Measurements from ENCODE around the gene RBM4B.

The RBM4B gene

DNA sequence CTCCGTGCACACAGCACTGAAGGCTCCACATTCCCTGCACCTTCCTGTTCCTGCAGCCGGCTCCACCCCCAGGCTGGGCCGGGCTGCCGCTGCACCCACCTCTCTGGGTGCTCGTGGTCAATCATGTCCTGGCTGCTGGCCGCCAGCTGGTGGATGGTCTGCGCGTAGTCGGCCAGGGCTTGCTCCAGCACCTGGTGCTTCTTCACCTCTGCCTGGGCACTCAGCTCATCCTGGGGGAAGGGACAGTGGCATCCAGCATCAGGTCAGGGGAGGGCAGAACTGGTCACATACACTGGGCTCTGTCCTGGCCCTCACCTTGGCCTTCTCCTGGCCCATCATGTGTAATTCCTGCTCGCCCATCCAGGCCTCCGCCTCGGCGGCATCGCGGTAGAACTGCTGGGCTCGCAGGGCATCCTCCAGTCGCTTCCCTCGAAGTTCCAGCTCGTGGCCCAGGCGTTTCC, 15.2 kb upstream of the RBM4B start:
- no peak for TF ChIP-seq POLR2AphosphoS5 (IDR thresholded peaks at IDR 0.05; ENCODE audit: low read depth, low read length)
- no peak for TF ChIP-seq FOXP2 (optimal IDR thresholded peaks at IDR 0.05; ENCODE audit: borderline replicate concordance, extremely low read depth, extremely low read length, insufficient read depth)
- no peak for TF ChIP-seq SIN3A (IDR thresholded peaks at IDR 0.05; ENCODE audit: borderline replicate concordance, insufficient read depth, low read length)

DNA sequence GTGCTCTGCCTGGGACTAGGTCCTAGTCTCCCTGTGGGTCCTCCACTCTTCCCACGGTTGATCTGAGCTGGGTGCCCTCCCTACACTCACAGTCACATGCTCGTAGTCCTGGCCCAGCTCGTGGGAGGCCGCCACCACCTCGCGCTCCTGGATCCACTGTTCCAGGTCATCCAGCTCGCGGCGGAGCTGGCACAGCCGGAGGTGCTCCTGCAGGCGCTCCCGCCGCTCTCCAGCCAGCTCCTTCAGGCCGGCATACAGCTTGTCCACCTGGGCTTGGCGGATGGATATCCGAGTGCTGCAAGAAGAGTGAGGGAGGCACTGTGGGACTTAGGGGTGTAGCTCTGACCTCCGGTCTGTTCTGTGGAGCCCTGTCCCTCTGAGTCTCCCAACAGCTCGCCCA, 14.8 kb upstream of the RBM4B start:
- TF ChIP-seq TAF1 (IDR thresholded peaks at IDR 0.05; ENCODE audit: borderline replicate concordance, insufficient read depth, low read length) (no peak), FOXP2 (optimal IDR thresholded peaks at IDR 0.05; ENCODE audit: borderline replicate concordance, extremely low read depth, extremely low read length, insufficient read depth) (no peak), POLR2AphosphoS5 (IDR thresholded peaks at IDR 0.05; ENCODE audit: low read depth, low read length) (no peak), SIN3A (IDR thresholded peaks at IDR 0.05; ENCODE audit: borderline replicate concordance, insufficient read depth, low read length) (no peak), REST (IDR thresholded peaks at IDR 0.05; ENCODE audit: insufficient read depth in 1 of 2, low read depth in 2 of 2, low read length in 2 of 2) (no peak)

- TF ChIP-seq FOXP2 (optimal IDR thresholded peaks at IDR 0.05; ENCODE audit: borderline replicate concordance, extremely low read depth, extremely low read length, insufficient read depth) (no peak), REST (IDR thresholded peaks at IDR 0.05; ENCODE audit: insufficient read depth in 1 of 2, low read depth in 2 of 2, low read length in 2 of 2) (no peak), SIN3A (IDR thresholded peaks at IDR 0.05; ENCODE audit: borderline replicate concordance, insufficient read depth, low read length) (no peak), POLR2AphosphoS5 (IDR thresholded peaks at IDR 0.05; ENCODE audit: low read depth, low read length) (no peak), TAF1 (IDR thresholded peaks at IDR 0.05; ENCODE audit: borderline replicate concordance, insufficient read depth, low read length) (no peak)
Observed at GRCh38 chr11:66691311-66691980, 13.8 kb upstream of the RBM4B start.

GRCh38 chr11:66689661-66690590, 12.2 kb upstream of the RBM4B start:
- TF ChIP-seq FOXP2 (optimal IDR thresholded peaks at IDR 0.05; ENCODE audit: borderline replicate concordance, extremely low read depth, extremely low read length, insufficient read depth) (no peak), POLR2AphosphoS5 (IDR thresholded peaks at IDR 0.05; ENCODE audit: low read depth, low read length) (no peak), SIN3A (IDR thresholded peaks at IDR 0.05; ENCODE audit: borderline replicate concordance, insufficient read depth, low read length) (no peak), TAF1 (IDR thresholded peaks at IDR 0.05; ENCODE audit: borderline replicate concordance, insufficient read depth, low read length) (no peak), REST (IDR thresholded peaks at IDR 0.05; ENCODE audit: insufficient read depth in 1 of 2, low read depth in 2 of 2, low read length in 2 of 2) (no peak)

Measured in PFSK-1 (cell line).